DOHH2 (cell line): Measurements from ENCODE around the gene RPL36A.

Experiments
- H3F3A ChIP-seq: fragments of 200-600 bp; sonication (generic), shearing (Covaris generic); 2 replicates; pipeline ENCODE4 v1.6.0; 2016; ENCODE audit warnings: antibody characterized with exemption, mild to moderate bottlenecking; ENCODE audit not compliant: control insufficient read depth, insufficient read depth
- H3K27ac ChIP-seq: fragments of 200-600 bp; sonication (generic); 2 replicates; pipeline ENCODE4 v1.5.1; 2014; ENCODE audit warnings: low read depth, mild to moderate bottlenecking, low read length, moderate library complexity
- H3K27me3 ChIP-seq: fragments of 200-600 bp; sonication (generic); 2 replicates; pipeline ENCODE4 v1.6.1; 2014; ENCODE audit warnings: mild to moderate bottlenecking, low read length, mixed read lengths; ENCODE audit not compliant: control insufficient read depth
- H3K36me3 ChIP-seq: fragments of 200-600 bp; sonication (generic); 2 replicates; pipeline ENCODE4 v1.6.1; 2014; ENCODE audit warnings: mild to moderate bottlenecking, low read length, moderate library complexity, mixed read lengths; ENCODE audit not compliant: control insufficient read depth
- H3K4me1 ChIP-seq: fragments of 200-600 bp; sonication (generic); 2 replicates; pipeline ENCODE4 v1.6.1; 2014; ENCODE audit warnings: mild to moderate bottlenecking, low read length, mixed read lengths; ENCODE audit not compliant: control insufficient read depth
- H3K4me2 ChIP-seq: fragments of 200-600 bp; sonication (generic); 2 replicates; pipeline ENCODE4 v1.6.0; 2014; ENCODE audit warnings: mild to moderate bottlenecking, low read length, moderate library complexity
- H3K4me3 ChIP-seq: fragments of 200-600 bp; sonication (generic); 2 replicates; pipeline ENCODE4 v1.5.1; 2014; ENCODE audit warnings: mild to moderate bottlenecking, low read length, mixed read lengths
- H3K79me2 ChIP-seq: fragments of 200-600 bp; sonication (generic); 2 replicates; pipeline ENCODE4 v1.6.1; 2014; ENCODE audit warnings: mild to moderate bottlenecking, low read length, mixed read lengths; ENCODE audit not compliant: control insufficient read depth
- H3K9me2 ChIP-seq: fragments of 200-600 bp; sonication (generic); replicated peaks from 2 replicates; pipeline ENCODE4 v1.6.1; 2014; ENCODE audit warnings: mild to moderate bottlenecking, low read length, mixed read lengths; ENCODE audit not compliant: control insufficient read depth
- H3K9me3 ChIP-seq: fragments of 200-600 bp; sonication (generic); 2 replicates; pipeline ENCODE4 v1.6.1; 2014; ENCODE audit warnings: antibody characterized with exemption, low read length, mixed read lengths; ENCODE audit not compliant: control insufficient read depth, insufficient read depth
- H4K20me1 ChIP-seq: fragments of 200-600 bp; sonication (generic); 2 replicates; pipeline ENCODE4 v1.6.0; 2014; ENCODE audit warnings: low read depth, mild to moderate bottlenecking, antibody characterized with exemption, low read length, moderate library complexity; ENCODE audit not compliant: control insufficient read depth, insufficient read depth
- CTCF ChIP-seq: fragments of 200-600 bp; sonication (generic); IDR thresholded peaks from one replicate; pipeline ENCODE4 v1.5.1; 2014; ENCODE audit warnings: antibody characterized with exemption, mild to moderate bottlenecking, low read depth, low read length; ENCODE audit not compliant: poor library complexity, severe bottlenecking
- EZH2phosphoT487 ChIP-seq: fragments of 200-600 bp; sonication (generic); IDR thresholded peaks from 2 replicates; pipeline ENCODE4 v1.6.1; 2017; ENCODE audit warnings: borderline replicate concordance, mild to moderate bottlenecking, antibody characterized with exemption, low read length, moderate library complexity, mixed read lengths

The RPL36A gene

GRCh38 chrX:101395789-101396188 lies 5.0 kb downstream of the RPL36A start:
- Histone ChIP-seq H4K20me1 (no peaks in the 10 kb centered on the region), H3K4me3 (no peak overlapping the region), H3K27ac (peak overlapping the region; percentile 28), H3K4me1 (peaks cover 21% of the 10 kb centered on the region), H3K9me3 (no peaks in the 10 kb centered on the region), H3K9me2 (no peaks in the 10 kb centered on the region), H3F3A (peaks cover 72% of the 10 kb centered on the region), H3K27me3 (no peaks in the 10 kb centered on the region), H3K79me2 (peaks cover 30% of the 10 kb centered on the region), H3K36me3 (peaks cover 64% of the 10 kb centered on the region), H3K4me2 (no peak overlapping the region)
- TF ChIP-seq CTCF (no peak), EZH2phosphoT487 (no peak)

DNA sequence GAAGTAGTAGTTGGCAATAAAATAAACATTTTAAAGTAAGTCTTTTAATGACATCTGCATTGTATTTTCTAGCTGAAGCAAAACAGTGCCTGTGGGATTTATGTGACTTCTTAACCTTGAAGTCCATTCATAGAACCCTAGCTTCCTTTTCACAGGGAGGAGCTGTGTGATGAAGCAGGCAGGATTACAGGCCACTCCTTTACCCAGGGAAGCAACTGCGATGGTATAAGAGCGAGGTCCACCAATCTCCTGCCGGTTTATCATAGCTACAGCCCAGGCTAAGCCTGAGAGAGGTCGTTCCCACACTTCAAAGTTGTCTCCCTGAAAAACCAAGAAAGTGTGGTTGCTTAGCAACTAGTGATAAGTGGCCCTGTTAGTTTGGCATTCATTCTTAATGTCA lies 7.0 kb downstream of the RPL36A start:
- Histone ChIP-seq H3K4me2 (no peak overlapping the region), H3K9me3 (no peaks in the 10 kb centered on the region), H3K27me3 (no peaks in the 10 kb centered on the region), H3F3A (peaks cover 54% of the 10 kb centered on the region), H3K4me1 (peaks cover 12% of the 10 kb centered on the region), H4K20me1 (no peaks in the 10 kb centered on the region), H3K79me2 (peaks cover 11% of the 10 kb centered on the region), H3K4me3 (no peak overlapping the region), H3K27ac (no peak overlapping the region), H3K36me3 (peaks cover 61% of the 10 kb centered on the region), H3K9me2 (no peaks in the 10 kb centered on the region)
- TF ChIP-seq CTCF (no peak), EZH2phosphoT487 (no peak)

GRCh38 chrX:101398694-101399093 lies 7.9 kb downstream of the RPL36A start:
- Histone ChIP-seq H3K4me1 (peaks cover 2% of the 10 kb centered on the region), H3F3A (peaks cover 46% of the 10 kb centered on the region), H4K20me1 (no peaks in the 10 kb centered on the region), H3K27me3 (no peaks in the 10 kb centered on the region), H3K4me3 (no peak overlapping the region), H3K27ac (no peak overlapping the region), H3K36me3 (peaks cover 55% of the 10 kb centered on the region), H3K79me2 (peaks cover 4% of the 10 kb centered on the region), H3K9me2 (no peaks in the 10 kb centered on the region), H3K4me2 (no peak overlapping the region), H3K9me3 (no peaks in the 10 kb centered on the region)
- TF ChIP-seq CTCF (no peak), EZH2phosphoT487 (no peak)

- H3K9me3 ChIP-seq, result no peaks in the 10 kb centered on the region
- H3K9me2 ChIP-seq, result no peaks in the 10 kb centered on the region
- peaks cover 41% of the 10 kb centered on the region for H3F3A ChIP-seq
- H3K4me2 ChIP-seq, result no peak overlapping the region
- no peak for TF ChIP-seq CTCF
- no peak for TF ChIP-seq EZH2phosphoT487
- no peak overlapping the region for H3K27ac ChIP-seq
- no peaks in the 10 kb centered on the region for H3K27me3 ChIP-seq
- peaks cover 52% of the 10 kb centered on the region for H3K36me3 ChIP-seq
- no peak overlapping the region for H3K4me3 ChIP-seq
- peaks cover 10% of the 10 kb centered on the region for H3K79me2 ChIP-seq
- H4K20me1 ChIP-seq, result no peaks in the 10 kb centered on the region
- H3K4me1 ChIP-seq, result no peaks in the 10 kb centered on the region
Observed at GRCh38 chrX:101399825-101400224, 9.0 kb downstream of the RPL36A start.
